Panc1 (cell line): ENCODE measurements around the gene LTBP2. TPM values are rescaled to one million over a fixed set of nuclear protein-coding genes. Genes with fewer than 3 reads are reported as not detected.
A peak's percentile ranks its signal among the peaks of the same experiment; 100 is the strongest.

ENCODE experiments used
- ATAC-seq: fragments of 200-7000 bp; cut with Tn5 transposase; 2 replicates; pipeline ENCODE4 v1.9.1; 2020; ENCODE audit warnings: mild to moderate bottlenecking, moderate library complexity
- BruUV-seq: library from RNA; stranded (reverse); fragments of 400-500 nt; replicated peaks from 2 replicates; lab custom pipeline; 2021; lab: Mats Ljungman, UMichigan
- CTCF ChIA-PET: fragments of 300-600 bp; sonication (Branson Sonifier 250); formaldehyde crosslinking; loops from one replicate; lab custom pipeline; 2022; ENCODE audit warnings: antibody characterized with exemption; lab: Charles Lee
- POLR2A ChIA-PET: fragments of 300-600 bp; sonication (Branson Sonifier 250); formaldehyde crosslinking; loops from one replicate; lab custom pipeline; 2022; ENCODE audit warnings: antibody characterized with exemption; lab: Charles Lee
- DNase-seq: peaks from one replicate; pipeline ENCODE4 v3.0.0-alpha.2; 2010; ENCODE audit warnings: low read depth, low spot score
- H3K27ac ChIP-seq: 2 replicates; pipeline ENCODE4 v1.5.1; 2011; ENCODE audit warnings: mild to moderate bottlenecking, low read length, inconsistent platforms
- H3K27me3 ChIP-seq: fragments of 200-500 bp; sonication (Bioruptor generic); 2 replicates; pipeline ENCODE4 v1.6.0; 2014; ENCODE audit warnings: low read length, inconsistent platforms; ENCODE audit not compliant: control insufficient read depth, insufficient read depth
- H3K36me3 ChIP-seq: fragments of 200-500 bp; sonication (Bioruptor generic); 2 replicates; pipeline ENCODE4 v1.5.1; 2014; ENCODE audit warnings: inconsistent platforms, mild to moderate bottlenecking, low read length, moderate library complexity; ENCODE audit not compliant: control insufficient read depth, insufficient read depth
- H3K4me1 ChIP-seq: 2 replicates; pipeline ENCODE4 v1.5.1; 2011; ENCODE audit warnings: inconsistent platforms, mild to moderate bottlenecking, low read length, moderate library complexity; ENCODE audit not compliant: control insufficient read depth, insufficient read depth
- H3K4me3 ChIP-seq, 2 experiments: 2 replicates each; pipeline ENCODE4 v1.5.1; 2011 to 2012; ENCODE audit warnings: low read depth in 2 of 2, low read length in 2 of 2, mild to moderate bottlenecking in 2 of 2, inconsistent platforms in 1 of 2, moderate library complexity in 1 of 2
- H3K9me3 ChIP-seq: fragments of 200-500 bp; sonication (Bioruptor generic); 2 replicates; pipeline ENCODE4 v1.5.1; 2014; ENCODE audit warnings: low read depth, mild to moderate bottlenecking, inconsistent platforms, low read length, moderate library complexity; ENCODE audit not compliant: control insufficient read depth, insufficient read depth
- CTCF ChIP-seq: fragments of 450-650 bp; IDR thresholded peaks from 2 replicates; pipeline ENCODE4 v1.5.1; 2017; ENCODE audit warnings: mild to moderate bottlenecking
- POLR2AphosphoS5 ChIP-seq: IDR thresholded peaks from 2 replicates; pipeline ENCODE4 v1.6.1; 2012; ENCODE audit warnings: mild to moderate bottlenecking, low read depth, low read length, moderate library complexity
- REST ChIP-seq, 2 experiments: IDR thresholded peaks; 2 replicates each; pipeline ENCODE4 v1.6.1; 2011 to 2012; ENCODE audit warnings: low read depth in 2 of 2, control low read depth in 1 of 2, low read length in 1 of 2, mild to moderate bottlenecking in 1 of 2, moderate library complexity in 1 of 2; ENCODE audit not compliant: insufficient read depth in 1 of 2
- SIN3A ChIP-seq: IDR thresholded peaks from 2 replicates; pipeline ENCODE4 v1.6.1; 2012; ENCODE audit warnings: low read depth, mild to moderate bottlenecking, low read length, moderate library complexity, borderline replicate concordance; ENCODE audit not compliant: insufficient read depth
- TCF7L2 ChIP-seq: IDR thresholded peaks from 2 replicates; pipeline ENCODE4 v1.6.1; 2011; ENCODE audit warnings: mild to moderate bottlenecking, low read depth, low read length, inconsistent platforms
- in situ Hi-C: cut with HindIII; loops from 2 replicates; pipeline ENCODE4 v1.10.0; 2016; ENCODE audit warnings: low sequenced_read_pairs, low pct_unique_long_range_greater_than_20kb
- intact Hi-C: fragments of 100-400 bp; cut with micrococcal nuclease; formaldehyde crosslinking; loops from one replicate; pipeline ENCODE4 v1.10.0; 2022; ENCODE audit not compliant: unreplicated experiment
- total RNA-seq: library from RNA; stranded (reverse); gene quantifications from one replicate; pipeline ENCODE4 v1.2.1, GENCODE V29; 2021; ENCODE audit not compliant: unreplicated experiment

Gene LTBP2
- total RNA-seq, 1 experiment from 2014 or later: 69.8 TPM

- ChIA-PET POLR2A (no interaction called here), CTCF (no interaction called here)
- in situ Hi-C loops: no loop called here
Measured at GRCh38 chr14:74628418-74628817, 16.4 kb upstream of the LTBP2 start.

GRCh38 chr14:74627076-74627475 is 15.0 kb upstream of the LTBP2 start:
- CTCF ChIA-PET: no interaction called here
- in situ Hi-C loops: no loop called here
- no peak for DNase-seq
- H3K27ac ChIP-seq: no peak overlapping the region
- H3K9me3 ChIP-seq: no peaks in the 10 kb centered on the region
- intact Hi-C loops: no loop called here
- no peak overlapping the region for H3K4me3 ChIP-seq
- 0 out of 2 replicates have a peak, but pooled peaks cover under 1% of the 10 kb centered on the region for H3K4me1 ChIP-seq
- no peak for ATAC-seq
- no peaks in the 10 kb centered on the region for H3K27me3 ChIP-seq
- TF ChIP-seq TCF7L2 (no peak), SIN3A (no peak), POLR2AphosphoS5 (no peak)
- no TSS peak for BruUV-seq
- no peaks in the 10 kb centered on the region for H3K36me3 ChIP-seq
- POLR2A ChIA-PET: no interaction called here

More at GRCh38 chr14:74628418-74628817, 16.4 kb upstream of the LTBP2 start:
- DNase-seq (no peak), ATAC-seq (no peak)
- TF ChIP-seq POLR2AphosphoS5 (no peak), CTCF (no peak), TCF7L2 (no peak), SIN3A (no peak), REST (IDR thresholded peaks at IDR 0.05; ENCODE audit: insufficient read depth in 1 of 2, low read depth in 2 of 2, low read length in 1 of 2) (no peak)
- Histone ChIP-seq H3K4me1 (no peaks in the 10 kb centered on the region), H3K36me3 (no peaks in the 10 kb centered on the region), H3K27ac (no peak overlapping the region), H3K27me3 (no peaks in the 10 kb centered on the region), H3K4me3 (no peak overlapping the region), H3K9me3 (no peaks in the 10 kb centered on the region)
- no TSS peak for BruUV-seq
- intact Hi-C loops: no loop called here

GRCh38 chr14:74622257-74622656 is 10.2 kb upstream of the LTBP2 start:
- DNase-seq (no peak), ATAC-seq (no peak)
- Histone ChIP-seq H3K27ac (peak overlapping the region; percentile 95), H3K9me3 (no peaks in the 10 kb centered on the region), H3K4me3 (no peak overlapping the region), H3K36me3 (no peaks in the 10 kb centered on the region), H3K4me1 (peaks cover 49% of the 10 kb centered on the region), H3K27me3 (no peaks in the 10 kb centered on the region)
- BruUV-seq: no TSS peak
- ChIA-PET POLR2A (interaction anchor here (0.9 kb wide), 1 partner anchor 23 kb away, joined by 3 read pairs; no protein-coding TSS in a partner anchor), CTCF (no interaction called here)
- TF ChIP-seq POLR2AphosphoS5 (no peak), CTCF (no peak), SIN3A (no peak), REST (IDR thresholded peaks at IDR 0.05; ENCODE audit: insufficient read depth in 1 of 2, low read depth in 2 of 2, low read length in 1 of 2) (no peak), TCF7L2 (no peak)
- in situ Hi-C loops (no loop called here), intact Hi-C loops (no loop called here)
